Mucosa of stomach (tissue), 1 donor: Measurements from ENCODE around the gene CFAP54.

Source experiments
- H3K27me3 ChIP-seq: one replicate; pipeline ENCODE4 v1.7.0; 2013; ENCODE audit warnings: mild to moderate bottlenecking, low read length; ENCODE audit not compliant: control insufficient read depth, insufficient read depth
- H3K36me3 ChIP-seq: one replicate; pipeline ENCODE4 v1.7.0; 2013; ENCODE audit warnings: low read length; ENCODE audit not compliant: control insufficient read depth, insufficient read depth
- H3K4me1 ChIP-seq: one replicate; pipeline ENCODE4 v1.7.0; 2013; ENCODE audit warnings: mild to moderate bottlenecking, low read length; ENCODE audit not compliant: control insufficient read depth, insufficient read depth
- H3K4me3 ChIP-seq: one replicate; pipeline ENCODE4 v1.7.0; 2013; ENCODE audit warnings: low read length
- H3K9ac ChIP-seq: one replicate; pipeline ENCODE4 v1.7.0; 2013; ENCODE audit warnings: mild to moderate bottlenecking, low read length, moderate library complexity
- H3K9me3 ChIP-seq: one replicate; pipeline ENCODE4 v1.7.0; 2013; ENCODE audit warnings: mild to moderate bottlenecking, low read length, moderate library complexity; ENCODE audit not compliant: control insufficient read depth
- donor health status: Pancreatic carcinoma.

The CFAP54 gene

GRCh38 chr12:96872961-96873360 lies 383.6 kb downstream of the CFAP54 start:
- H3K27me3 ChIP-seq: no peaks in the 10 kb centered on the region
- H3K9me3 ChIP-seq: no peaks in the 10 kb centered on the region
- H3K9ac ChIP-seq: no peak overlapping the region
- H3K36me3 ChIP-seq: no peaks in the 10 kb centered on the region
- H3K4me3 ChIP-seq: no peak overlapping the region
- no peaks in the 10 kb centered on the region for H3K4me1 ChIP-seq

- no peak overlapping the region for H3K9ac ChIP-seq
- no peaks in the 10 kb centered on the region for H3K9me3 ChIP-seq
- no peak overlapping the region for H3K4me3 ChIP-seq
- H3K4me1 ChIP-seq: no peaks in the 10 kb centered on the region
- H3K27me3 ChIP-seq: no peaks in the 10 kb centered on the region
- no peaks in the 10 kb centered on the region for H3K36me3 ChIP-seq
These were observed 384.8 kb downstream of the CFAP54 start for GRCh38 chr12:96874211-96874610.

- Histone ChIP-seq H3K9ac (no peak overlapping the region), H3K27me3 (no peaks in the 10 kb centered on the region), H3K4me1 (no peaks in the 10 kb centered on the region), H3K4me3 (no peak overlapping the region), H3K36me3 (no peaks in the 10 kb centered on the region), H3K9me3 (no peaks in the 10 kb centered on the region)
These were observed 387.6 kb downstream of the CFAP54 start for GRCh38 chr12:96876966-96877365.

- no peaks in the 10 kb centered on the region for H3K9me3 ChIP-seq
- H3K4me3 ChIP-seq: no peak overlapping the region
- no peaks in the 10 kb centered on the region for H3K36me3 ChIP-seq
- H3K9ac ChIP-seq: no peak overlapping the region
- no peaks in the 10 kb centered on the region for H3K27me3 ChIP-seq
- H3K4me1 ChIP-seq: no peaks in the 10 kb centered on the region
These were observed 389.3 kb downstream of the CFAP54 start for GRCh38 chr12:96878704-96879103.

GRCh38 chr12:96879301-96879700 lies 389.9 kb downstream of the CFAP54 start:
- no peaks in the 10 kb centered on the region for H3K4me1 ChIP-seq
- H3K9me3 ChIP-seq: no peaks in the 10 kb centered on the region
- no peak overlapping the region for H3K9ac ChIP-seq
- no peak overlapping the region for H3K4me3 ChIP-seq
- no peaks in the 10 kb centered on the region for H3K27me3 ChIP-seq
- H3K36me3 ChIP-seq: no peaks in the 10 kb centered on the region

- H3K9ac ChIP-seq: no peak overlapping the region
- H3K27me3 ChIP-seq: no peaks in the 10 kb centered on the region
- no peak overlapping the region for H3K4me3 ChIP-seq
- no peaks in the 10 kb centered on the region for H3K36me3 ChIP-seq
- no peaks in the 10 kb centered on the region for H3K4me1 ChIP-seq
- no peaks in the 10 kb centered on the region for H3K9me3 ChIP-seq
These were observed 390.8 kb downstream of the CFAP54 start for GRCh38 chr12:96880220-96880619.

GRCh38 chr12:96881608-96882007 lies 392.2 kb downstream of the CFAP54 start:
- H3K9ac ChIP-seq: no peak overlapping the region
- no peaks in the 10 kb centered on the region for H3K9me3 ChIP-seq
- no peaks in the 10 kb centered on the region for H3K27me3 ChIP-seq
- H3K4me1 ChIP-seq: no peaks in the 10 kb centered on the region
- H3K4me3 ChIP-seq: no peak overlapping the region
- H3K36me3 ChIP-seq: no peaks in the 10 kb centered on the region

GRCh38 chr12:96882862-96883261 lies 393.5 kb downstream of the CFAP54 start:
- Histone ChIP-seq H3K4me1 (no peaks in the 10 kb centered on the region), H3K36me3 (no peaks in the 10 kb centered on the region), H3K27me3 (no peaks in the 10 kb centered on the region), H3K9me3 (no peaks in the 10 kb centered on the region), H3K9ac (no peak overlapping the region), H3K4me3 (no peak overlapping the region)

- H3K4me3 ChIP-seq: no peak overlapping the region
- no peak overlapping the region for H3K9ac ChIP-seq
- no peaks in the 10 kb centered on the region for H3K4me1 ChIP-seq
- H3K9me3 ChIP-seq: no peaks in the 10 kb centered on the region
- no peaks in the 10 kb centered on the region for H3K36me3 ChIP-seq
- H3K27me3 ChIP-seq: no peaks in the 10 kb centered on the region
These were observed 394.2 kb downstream of the CFAP54 start for GRCh38 chr12:96883571-96883970.

GRCh38 chr12:96886998-96887677 lies 397.8 kb downstream of the CFAP54 start:
- Histone ChIP-seq H3K9ac (no peak overlapping the region), H3K36me3 (no peaks in the 10 kb centered on the region), H3K4me1 (no peaks in the 10 kb centered on the region), H3K27me3 (no peaks in the 10 kb centered on the region), H3K4me3 (no peak overlapping the region), H3K9me3 (no peaks in the 10 kb centered on the region)

- no peak overlapping the region for H3K9ac ChIP-seq
- H3K4me1 ChIP-seq: no peaks in the 10 kb centered on the region
- no peak overlapping the region for H3K4me3 ChIP-seq
- H3K36me3 ChIP-seq: no peaks in the 10 kb centered on the region
- no peaks in the 10 kb centered on the region for H3K9me3 ChIP-seq
- no peaks in the 10 kb centered on the region for H3K27me3 ChIP-seq
These were observed 400.0 kb downstream of the CFAP54 start for GRCh38 chr12:96889273-96889933.

GRCh38 chr12:96890331-96890730 lies 401.0 kb downstream of the CFAP54 start:
- H3K27me3 ChIP-seq: no peaks in the 10 kb centered on the region

More at GRCh38 chr12:96890331-96890730, 401.0 kb downstream of the CFAP54 start:
- Histone ChIP-seq H3K4me3 (no peak overlapping the region), H3K9ac (no peak overlapping the region), H3K9me3 (no peaks in the 10 kb centered on the region), H3K4me1 (no peaks in the 10 kb centered on the region), H3K36me3 (no peaks in the 10 kb centered on the region)
